HepG2 (cell line): Measurements from ENCODE around the gene SNAI1. TPM values are rescaled to one million over a fixed set of nuclear protein-coding genes. Genes with fewer than 3 reads are reported as not detected.

Experiments
- ATAC-seq: fragments of 200-7000 bp; cut with Tn5 transposase; 3 replicates; pipeline ENCODE4 v1.9.1; 2020; ENCODE audit warnings: mild to moderate bottlenecking, moderate library complexity
- BruUV-seq: library from RNA; stranded (reverse); fragments of 400-500 nt; replicated peaks from 2 replicates; lab custom pipeline; 2021; lab: Mats Ljungman, UMichigan
- CTCF ChIA-PET: fragments of 300-600 bp; formaldehyde crosslinking; extraction: SDS; loops from one replicate; lab custom pipeline; 2021; ENCODE audit warnings: low total read pairs, inconsistent platforms, low intra/inter-chr PET ratio; lab: Yijun Ruan, JAX
- POLR2A ChIA-PET: fragments of 350-600 bp; sonication (Branson Sonifier 250); formaldehyde crosslinking; loops from one replicate; lab custom pipeline; 2020; ENCODE audit warnings: antibody characterized with exemption, inconsistent platforms; lab: Yijun Ruan, JAX
- DNase-seq: peaks from one replicate; pipeline ENCODE4 v3.0.0-alpha.2; 2015; ENCODE audit warnings: low spot score
- FAIRE-seq: peaks from 3 replicates; lab custom pipeline; 2011; peaks lifted over from hg19 to GRCh38; lab: Jason Lieb, UNC
- H2AFZ ChIP-seq: one replicate; pipeline ENCODE4 v1.6.1; 2011; ENCODE audit warnings: low read length, inconsistent platforms
- H3K27ac ChIP-seq: fragments of 300-600 bp; 3 replicates; pipeline ENCODE4 v1.8.0; 2011; ENCODE audit warnings: mixed run types, mild to moderate bottlenecking, mixed read lengths, low read length, inconsistent platforms; ENCODE audit not compliant: insufficient read depth; ENCODE audit errors: extremely low read length
- H3K27me3 ChIP-seq, 2 experiments: fragments of 200-600 bp in 1 of 2; 2 replicates in 1 of 2; 3 replicates in 1 of 2; pipeline versions ENCODE4 v1.6.0 to v1.8.0; 2011; ENCODE audit warnings: low read length in 2 of 2, mild to moderate bottlenecking in 2 of 2, moderate library complexity in 2 of 2, inconsistent platforms in 1 of 2; ENCODE audit not compliant: insufficient read depth in 2 of 2, control insufficient read depth in 1 of 2
- H3K36me3 ChIP-seq, 2 experiments: fragments of 200-600 bp in 1 of 2; replicated peaks in 1 of 2; 2 replicates in 1 of 2; 3 replicates in 1 of 2; pipeline versions ENCODE4 v1.5.1 to v1.8.0; 2011; ENCODE audit warnings: low read length in 2 of 2, inconsistent platforms in 1 of 2; ENCODE audit not compliant: insufficient read depth in 2 of 2, control insufficient read depth in 1 of 2
- H3K4me1 ChIP-seq: 2 replicates; pipeline ENCODE4 v1.5.1; 2012; ENCODE audit warnings: low read length, inconsistent platforms; ENCODE audit not compliant: insufficient read depth
- H3K4me2 ChIP-seq: 2 replicates; pipeline ENCODE4 v1.6.0; 2011; ENCODE audit warnings: low read depth, low read length, inconsistent platforms
- H3K4me3 ChIP-seq, 3 experiments: fragments of 200-600 bp in 1 of 3; sonication (generic), shearing (Covaris generic) in 1 of 3; replicated peaks in 1 of 3; 2 replicates each; pipeline ENCODE4 v1.5.1; 2011 to 2016; ENCODE audit warnings: low read length in 3 of 3, inconsistent platforms in 2 of 3, low read depth in 2 of 3, mild to moderate bottlenecking in 2 of 3, control low read depth in 1 of 3, mixed read lengths in 1 of 3; ENCODE audit not compliant: insufficient read depth in 1 of 3
- H3K79me2 ChIP-seq: one replicate; pipeline ENCODE4 v1.6.1; 2011; ENCODE audit warnings: low read length, inconsistent platforms; ENCODE audit not compliant: insufficient read depth
- H3K9ac ChIP-seq: 2 replicates; pipeline ENCODE4 v1.6.0; 2011; ENCODE audit warnings: mild to moderate bottlenecking, low read depth, low read length, inconsistent platforms; ENCODE audit not compliant: insufficient read depth
- H3K9me3 ChIP-seq: 2 replicates; pipeline ENCODE4 v1.5.1; 2012; ENCODE audit warnings: mild to moderate bottlenecking, low read length
- H4K20me1 ChIP-seq: 2 replicates; pipeline ENCODE4 v1.6.0; 2011; ENCODE audit warnings: inconsistent platforms, mild to moderate bottlenecking, low read length, moderate library complexity; ENCODE audit not compliant: insufficient read depth
- BRD4 ChIP-seq: sonication (generic); formaldehyde crosslinking; IDR thresholded peaks from 2 replicates; pipeline ENCODE4 v1.4.0; 2020; ENCODE audit warnings: missing genetic modification reagents
- HNF4G ChIP-seq, 2 experiments: sonication (generic) in 1 of 2; formaldehyde crosslinking in 1 of 2; IDR thresholded peaks; 2 replicates each; pipeline versions ENCODE4 v1.4.0 to v1.6.1; 2011 to 2020; ENCODE audit warnings: borderline replicate concordance in 2 of 2, low read depth in 2 of 2, mild to moderate bottlenecking in 2 of 2, low read length in 1 of 2, missing genetic modification reagents in 1 of 2, moderate library complexity in 1 of 2
- POLR2G ChIP-seq: fragments of 200-400 bp; formaldehyde crosslinking; IDR thresholded peaks from 2 replicates; pipeline ENCODE4 v1.6.1; 2018; ENCODE audit warnings: mild to moderate bottlenecking, low read depth, low read length, moderate library complexity
- REST ChIP-seq, 2 experiments: IDR thresholded peaks; 2 replicates each; pipeline ENCODE4 v1.6.1; 2011 to 2012; ENCODE audit warnings: low read length in 2 of 2, borderline replicate concordance in 1 of 2, low read depth in 1 of 2, mild to moderate bottlenecking in 1 of 2, moderate library complexity in 1 of 2
- SOX13 ChIP-seq, 3 experiments: fragments of 450-650 bp in 1 of 3; sonication (generic) in 1 of 3; formaldehyde crosslinking in 1 of 3; IDR thresholded peaks in 2 of 3; conservative IDR thresholded peaks in 1 of 3; 2 replicates each; pipeline versions ENCODE4 v1.5.0 to v1.6.1; 2016 to 2020; ENCODE audit warnings: antibody characterized with exemption in 1 of 3, mild to moderate bottlenecking in 1 of 3, missing compliant biosample characterization in 1 of 3, missing genetic modification reagents in 1 of 3, moderate library complexity in 1 of 3
- ZBED4 ChIP-seq: sonication (generic); formaldehyde crosslinking; IDR thresholded peaks from 2 replicates; pipeline ENCODE4 v1.4.0; 2020; ENCODE audit warnings: missing genetic modification reagents, borderline replicate concordance
- ZNF629 ChIP-seq: sonication (generic); formaldehyde crosslinking; conservative IDR thresholded peaks from 2 replicates; pipeline ENCODE4 v1.5.0; 2020; ENCODE audit warnings: missing genetic modification reagents
- ZSCAN31 ChIP-seq: sonication (generic); formaldehyde crosslinking; IDR thresholded peaks from 2 replicates; pipeline ENCODE4 v1.5.0; 2020; ENCODE audit warnings: low read depth, mild to moderate bottlenecking, missing genetic modification reagents
- WGBS: methylation state at CpG from one replicate; pipeline ENCODE4 v1.1.6; 2017; ENCODE audit warnings: low lambda C conversion rate; 5-methylcytosine and 5-hydroxymethylcytosine counted together
- in situ Hi-C: cut with HindIII; loops from 2 replicates; pipeline ENCODE4 v1.10.0; 2017; ENCODE audit warnings: low pct_unique_long_range_greater_than_20kb; ENCODE audit not compliant: extremely low pct_ligation_motif_present
- intact Hi-C: fragments of 100-400 bp; cut with micrococcal nuclease; formaldehyde crosslinking; loops from one replicate; pipeline ENCODE4 v1.10.0; 2022; ENCODE audit not compliant: unreplicated experiment
- polyA plus RNA-seq, 8 experiments: library from polyadenylated mRNA; depleted of rRNA in 3 of 8; stranded (reverse) in 7 of 8; unstranded in 1 of 8; fragments of >200 nt; fragmentation: Illumina TruSeq in 4 of 8; extraction: Trizol in 4 of 8; gene quantifications; 2 replicates each; pipeline versions ENCODE4 v1.2.1 to v1.2.3, GENCODE V29; 2011 to 2016; ENCODE audit warnings: low read depth in 4 of 8, missing spikeins in 1 of 8, mixed read lengths in 1 of 8; ENCODE audit not compliant: insufficient read depth in 1 of 8
- total RNA-seq, 5 experiments: library from RNA; depleted of rRNA; stranded (reverse); fragments of >200 nt; fragmentation: Illumina TruSeq; extraction: Trizol; gene quantifications; 2 replicates each; pipeline ENCODE4 v1.2.3, GENCODE V29; 2016; ENCODE audit warnings: low read depth in 1 of 5
- TF ChIP-seq, protein P1 (sequence below): sonication (generic); formaldehyde crosslinking; IDR thresholded peaks from 2 replicates; pipeline ENCODE4 v1.5.1; 2020; ENCODE audit warnings: missing genetic modification reagents, mild to moderate bottlenecking, borderline replicate concordance

The SNAI1 gene
- total and polyA plus RNA-seq, 2 of the 13 experiments (the other 11 are each of a cell fraction or from before 2014, with no cell fraction given), result 1.3 to 1.4 TPM

DNA sequence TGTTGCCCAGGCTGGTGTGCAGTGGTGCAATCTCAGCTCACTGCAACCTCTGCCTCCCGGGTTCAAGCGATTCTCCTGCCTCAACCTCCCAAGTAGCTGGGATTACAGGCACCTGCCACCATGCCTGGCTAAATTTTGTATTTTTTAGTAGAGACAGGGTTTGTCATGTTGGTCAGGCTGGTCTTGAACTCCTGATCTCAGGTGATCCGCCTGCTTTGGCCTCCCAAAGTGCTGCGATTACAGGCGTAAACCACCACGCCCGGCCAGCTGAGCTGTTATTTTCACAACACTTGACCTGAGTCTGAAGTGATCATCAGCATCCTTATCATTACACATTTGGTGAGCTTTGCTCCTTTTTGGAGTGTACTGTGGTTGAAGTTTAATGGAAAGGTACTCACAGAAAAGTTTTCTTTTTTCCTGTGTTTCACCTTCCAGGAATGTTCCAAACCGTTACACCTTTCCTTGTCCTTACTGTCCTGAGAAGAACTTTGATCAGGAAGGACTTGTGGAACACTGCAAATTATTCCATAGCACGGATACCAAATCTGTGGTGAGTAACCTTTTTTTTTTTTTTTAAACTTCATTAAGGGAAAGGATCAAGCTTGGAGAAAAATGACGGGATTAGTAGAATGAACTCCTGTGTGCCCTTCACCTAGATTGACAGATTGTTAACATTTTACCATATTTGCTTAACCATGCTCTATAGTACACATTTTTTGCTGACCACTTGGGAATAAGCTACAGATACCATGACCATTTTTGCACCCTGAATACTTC is 36.9 kb upstream of the SNAI1 start (continued):
- no peak for TF ChIP-seq SOX13 (IDR thresholded peaks at IDR 0.05)
- TF ChIP-seq SOX13 (CRISPR knock-in tag; conservative IDR thresholded peaks at IDR 0.05 in 1 of 2, IDR thresholded peaks at IDR 0.05 in 1 of 2), result peak in 1 of 2 experiments; percentile 75; a peak in 2 of 4 replicates
- 0 out of 4 replicates have a peak, but pooled peaks of 1 of the 2 experiments have one; percentile 30 for TF ChIP-seq REST (IDR thresholded peaks at IDR 0.05; ENCODE audit: borderline replicate concordance in 1 of 2, low read depth in 1 of 2, low read length in 2 of 2)
- TF ChIP-seq ZSCAN31 (CRISPR knock-in tag), result peak; percentile 86
- TF ChIP-seq, all 625 proteins: peak for 209

DNA sequence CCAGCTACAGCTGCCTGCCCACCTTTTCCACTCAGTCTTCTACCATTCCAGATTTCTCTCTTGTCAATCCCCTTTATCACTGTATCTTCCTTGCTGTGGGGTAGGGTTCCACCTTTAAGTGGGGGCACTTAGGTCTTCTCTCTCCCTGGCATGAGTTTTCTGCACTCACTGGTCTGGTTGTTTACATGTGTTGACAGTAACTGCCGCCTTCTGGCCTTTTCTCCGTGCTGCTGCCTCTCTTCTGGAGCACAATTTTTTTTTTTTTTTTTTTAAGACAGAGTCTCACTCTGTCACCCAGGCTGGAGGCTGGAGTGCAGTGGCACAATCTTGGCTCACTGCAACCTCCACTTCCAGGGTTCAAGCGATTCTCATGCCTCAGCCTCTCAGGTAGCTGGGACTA is 34.6 kb upstream of the SNAI1 start:
- H4K20me1 ChIP-seq, result peaks cover 11% of the 10 kb centered on the region; the same call in 1 of the 2 replicates
- 83% methylated on average over 3 of the region's 3 CpGs for WGBS
- no peaks in the 10 kb centered on the region for H3K9me3 ChIP-seq
- DNase-seq (no peak), ATAC-seq (no peak), FAIRE-seq (no peak)
- peak overlapping the region; percentile 51 for H3K27ac ChIP-seq
- 0 out of 2 replicates have a peak overlapping the region, but pooled peaks have one; percentile 8 for H3K4me2 ChIP-seq
- no TSS peak for BruUV-seq
- ChIA-PET POLR2A (no interaction called here), CTCF (no interaction called here)
- H3K36me3 ChIP-seq, result peaks cover 43 to 86% of the 10 kb centered on the region in 2 experiments
- peaks cover 58% of the 10 kb centered on the region for H3K4me1 ChIP-seq
- no peak overlapping the region for H2AFZ ChIP-seq
- 0 out of 2 replicates have a peak overlapping the region, but pooled peaks have one; percentile 24 for H3K9ac ChIP-seq
- H3K27me3 ChIP-seq, result no peaks in the 10 kb centered on the region
- peaks cover 21% of the 10 kb centered on the region for H3K79me2 ChIP-seq
- in situ Hi-C loops (no loop called here), intact Hi-C loops (no loop called here)
- no peak overlapping the region for H3K4me3 ChIP-seq
- 0 out of 2 replicates have a peak, but pooled peaks have one; percentile 10 for TF ChIP-seq POLR2G
- no peak for TF ChIP-seq ZBED4
- TF ChIP-seq ZNF629 (CRISPR knock-in tag), result no peak
- 0 out of 2 replicates have a peak, but pooled peaks have one; percentile 30 for TF ChIP-seq BRD4 (CRISPR knock-in tag)
- TF ChIP-seq, protein P1, sequence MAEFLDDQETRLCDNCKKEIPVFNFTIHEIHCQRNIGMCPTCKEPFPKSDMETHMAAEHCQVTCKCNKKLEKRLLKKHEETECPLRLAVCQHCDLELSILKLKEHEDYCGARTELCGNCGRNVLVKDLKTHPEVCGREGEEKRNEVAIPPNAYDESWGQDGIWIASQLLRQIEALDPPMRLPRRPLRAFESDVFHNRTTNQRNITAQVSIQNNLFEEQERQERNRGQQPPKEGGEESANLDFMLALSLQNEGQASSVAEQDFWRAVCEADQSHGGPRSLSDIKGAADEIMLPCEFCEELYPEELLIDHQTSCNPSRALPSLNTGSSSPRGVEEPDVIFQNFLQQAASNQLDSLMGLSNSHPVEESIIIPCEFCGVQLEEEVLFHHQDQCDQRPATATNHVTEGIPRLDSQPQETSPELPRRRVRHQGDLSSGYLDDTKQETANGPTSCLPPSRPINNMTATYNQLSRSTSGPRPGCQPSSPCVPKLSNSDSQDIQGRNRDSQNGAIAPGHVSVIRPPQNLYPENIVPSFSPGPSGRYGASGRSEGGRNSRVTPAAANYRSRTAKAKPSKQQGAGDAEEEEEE (CRISPR knock-in tag), result no peak
- no peak for TF ChIP-seq HNF4G (IDR thresholded peaks at IDR 0.05; ENCODE audit: borderline replicate concordance, low read depth, low read length)
- TF ChIP-seq HNF4G (CRISPR knock-in tag; IDR thresholded peaks at IDR 0.05; ENCODE audit: borderline replicate concordance, low read depth), result no peak
